NCI-H82 (cell line): ENCODE results near the gene P4HB.

ENCODE experiments used
- DNase-seq: peaks from one replicate; lab custom pipeline; 2025; lab: John Stamatoyannopoulos, UW

The P4HB gene

GRCh38 chr17:81898029-81898866 is 37.9 kb upstream of the P4HB start:
- DNase-seq, result no peak

GRCh38 chr17:81895400-81895799 is 35.1 kb upstream of the P4HB start:
- DNase-seq, result no peak

GRCh38 chr17:81891303-81891552 is 30.9 kb upstream of the P4HB start:
- DNase-seq, result no peak

GRCh38 chr17:81890447-81891302 is 30.3 kb upstream of the P4HB start:
- peak; percentile 35 for DNase-seq

- no peak for DNase-seq
These were observed 29.3 kb upstream of the P4HB start for GRCh38 chr17:81889602-81890001.

- DNase-seq, result no peak
These were observed 28.8 kb upstream of the P4HB start for GRCh38 chr17:81888988-81889595.

GRCh38 chr17:81888105-81888987 is 28.0 kb upstream of the P4HB start:
- DNase-seq, result no peak

GRCh38 chr17:81885869-81886548 is 25.7 kb upstream of the P4HB start:
- no peak for DNase-seq

- no peak for DNase-seq
These were observed 25.1 kb upstream of the P4HB start for GRCh38 chr17:81885454-81885853.

- DNase-seq, result no peak
These were observed 24.6 kb upstream of the P4HB start for GRCh38 chr17:81884968-81885367.

- no peak for DNase-seq
These were observed 24.2 kb upstream of the P4HB start for GRCh38 chr17:81884520-81884919.

GRCh38 chr17:81879121-81879520 is 18.8 kb upstream of the P4HB start:
- DNase-seq, result no peak

GRCh38 chr17:81878294-81878693 is 18.0 kb upstream of the P4HB start:
- DNase-seq, result no peak

GRCh38 chr17:81877569-81877968 is 17.2 kb upstream of the P4HB start:
- DNase-seq, result no peak

- peak; percentile 93 for DNase-seq
These were observed 11.3 kb upstream of the P4HB start for GRCh38 chr17:81871387-81872230.

- no peak for DNase-seq
These were observed 10.6 kb upstream of the P4HB start, which contains the start of gene ARHGDIA for GRCh38 chr17:81870981-81871386. ARHGDIA (minus strand) TSS chr17:81871337; CDS start chr17:81869930, 1,407 bp downstream.

- DNase-seq, result peak; percentile 75
These were observed 10.0 kb upstream of the P4HB start for GRCh38 chr17:81870131-81870980.

- peak; percentile 75 for DNase-seq
These were observed 9.1 kb upstream of the P4HB start for GRCh38 chr17:81869221-81870130.
